Stomach smooth muscle (tissue), 2 donors: Measurements from ENCODE around the gene ACYP2.

Source experiments
- H3K27ac ChIP-seq: one replicate; pipeline ENCODE4 v1.7.0; 2013; ENCODE audit warnings: mild to moderate bottlenecking, low read length, inconsistent platforms
- H3K27me3 ChIP-seq, 2 donors: one replicate each; pipeline ENCODE4 v1.7.0; 2013; ENCODE audit warnings: low read length in 2 of 2; ENCODE audit not compliant: insufficient read depth in 2 of 2, control insufficient read depth in 1 of 2
- H3K36me3 ChIP-seq, 2 donors: one replicate each; pipeline ENCODE4 v1.7.0; 2013; ENCODE audit warnings: low read length in 2 of 2; ENCODE audit not compliant: control insufficient read depth in 2 of 2, insufficient read depth in 2 of 2
- H3K4me1 ChIP-seq: one replicate; pipeline ENCODE4 v1.7.0; 2013; ENCODE audit warnings: low read length; ENCODE audit not compliant: control insufficient read depth, insufficient read depth
- H3K4me3 ChIP-seq, 2 donors: one replicate each; pipeline ENCODE4 v1.7.0; 2013; ENCODE audit warnings: low read length in 2 of 2
- H3K9ac ChIP-seq, 2 donors: one replicate each; pipeline ENCODE4 v1.7.0; 2013; ENCODE audit warnings: low read length in 2 of 2, mild to moderate bottlenecking in 1 of 2
- H3K9me3 ChIP-seq, 2 donors: one replicate each; pipeline ENCODE4 v1.7.0; 2013; ENCODE audit warnings: low read length in 2 of 2; ENCODE audit not compliant: control insufficient read depth in 2 of 2
- donor health status: healthy.
- donor health status: Pancreatic carcinoma.

ACYP2 gene

GRCh38 chr2:54295911-54296310 is 180.5 kb downstream of the ACYP2 start:
- no peaks in the 10 kb centered on the region for H3K36me3 ChIP-seq
- no peak overlapping the region for H3K9ac ChIP-seq
- no peak overlapping the region for H3K4me3 ChIP-seq
- no peaks in the 10 kb centered on the region for H3K9me3 ChIP-seq
- no peaks in the 10 kb centered on the region for H3K27me3 ChIP-seq
- no peaks in the 10 kb centered on the region for H3K4me1 ChIP-seq
- no peak overlapping the region for H3K27ac ChIP-seq

GRCh38 chr2:54298514-54298913 is 183.1 kb downstream of the ACYP2 start:
- Histone ChIP-seq H3K36me3 (no peaks in the 10 kb centered on the region), H3K9ac (no peak overlapping the region), H3K27ac (no peak overlapping the region), H3K4me3 (no peak overlapping the region), H3K27me3 (no peaks in the 10 kb centered on the region), H3K9me3 (no peaks in the 10 kb centered on the region), H3K4me1 (no peaks in the 10 kb centered on the region)

GRCh38 chr2:54303631-54304030 is 188.2 kb downstream of the ACYP2 start:
- H3K4me1 ChIP-seq = no peaks in the 10 kb centered on the region
- H3K9me3 ChIP-seq = no peaks in the 10 kb centered on the region
- H3K4me3 ChIP-seq = no peak overlapping the region
- no peaks in the 10 kb centered on the region for H3K27me3 ChIP-seq
- no peak overlapping the region for H3K9ac ChIP-seq
- no peak overlapping the region for H3K27ac ChIP-seq
- no peaks in the 10 kb centered on the region for H3K36me3 ChIP-seq

GRCh38 chr2:54306556-54306955 is 191.1 kb downstream of the ACYP2 start:
- Histone ChIP-seq H3K9ac (no peak overlapping the region), H3K27ac (no peak overlapping the region), H3K4me3 (no peak overlapping the region), H3K4me1 (no peaks in the 10 kb centered on the region), H3K27me3 (no peaks in the 10 kb centered on the region), H3K36me3 (no peaks in the 10 kb centered on the region), H3K9me3 (no peaks in the 10 kb centered on the region)

- Histone ChIP-seq H3K9me3 (no peaks in the 10 kb centered on the region), H3K9ac (no peak overlapping the region), H3K27ac (no peak overlapping the region), H3K36me3 (no peaks in the 10 kb centered on the region), H3K4me1 (no peaks in the 10 kb centered on the region), H3K4me3 (no peak overlapping the region), H3K27me3 (no peaks in the 10 kb centered on the region)
Measured at GRCh38 chr2:54308186-54308585, 192.8 kb downstream of the ACYP2 start.

- no peak overlapping the region for H3K27ac ChIP-seq
- H3K27me3 ChIP-seq = no peaks in the 10 kb centered on the region
- H3K9ac ChIP-seq = no peak overlapping the region
- no peaks in the 10 kb centered on the region for H3K4me1 ChIP-seq
- H3K4me3 ChIP-seq = no peak overlapping the region
- no peaks in the 10 kb centered on the region for H3K9me3 ChIP-seq
- no peaks in the 10 kb centered on the region for H3K36me3 ChIP-seq
Measured at GRCh38 chr2:54308782-54309181, 193.4 kb downstream of the ACYP2 start.

GRCh38 chr2:54310311-54310710 is 194.9 kb downstream of the ACYP2 start:
- Histone ChIP-seq H3K9me3 (no peaks in the 10 kb centered on the region), H3K27ac (no peak overlapping the region), H3K4me1 (no peaks in the 10 kb centered on the region), H3K36me3 (no peaks in the 10 kb centered on the region), H3K4me3 (no peak overlapping the region), H3K27me3 (no peaks in the 10 kb centered on the region), H3K9ac (no peak overlapping the region)

- Histone ChIP-seq H3K36me3 (no peaks in the 10 kb centered on the region), H3K4me1 (no peaks in the 10 kb centered on the region), H3K27ac (no peak overlapping the region), H3K27me3 (no peaks in the 10 kb centered on the region), H3K9ac (no peak overlapping the region), H3K4me3 (no peak overlapping the region), H3K9me3 (no peaks in the 10 kb centered on the region)
Measured at GRCh38 chr2:54310961-54311360, 195.5 kb downstream of the ACYP2 start.

GRCh38 chr2:54313147-54313546 is 197.7 kb downstream of the ACYP2 start:
- Histone ChIP-seq H3K9ac (no peak overlapping the region), H3K4me3 (no peak overlapping the region), H3K4me1 (no peaks in the 10 kb centered on the region), H3K27ac (no peak overlapping the region), H3K27me3 (no peaks in the 10 kb centered on the region), H3K9me3 (no peaks in the 10 kb centered on the region), H3K36me3 (no peaks in the 10 kb centered on the region)

GRCh38 chr2:54317973-54318372 is 202.6 kb downstream of the ACYP2 start:
- Histone ChIP-seq H3K4me1 (no peaks in the 10 kb centered on the region), H3K4me3 (no peak overlapping the region), H3K9me3 (no peaks in the 10 kb centered on the region), H3K27ac (no peak overlapping the region), H3K9ac (no peak overlapping the region), H3K27me3 (no peaks in the 10 kb centered on the region), H3K36me3 (no peaks in the 10 kb centered on the region)

GRCh38 chr2:54318821-54319220 is 203.4 kb downstream of the ACYP2 start:
- H3K36me3 ChIP-seq = no peaks in the 10 kb centered on the region
- no peak overlapping the region for H3K27ac ChIP-seq
- H3K4me3 ChIP-seq = no peak overlapping the region
- no peaks in the 10 kb centered on the region for H3K9me3 ChIP-seq
- no peaks in the 10 kb centered on the region for H3K4me1 ChIP-seq
- H3K9ac ChIP-seq = no peak overlapping the region
- H3K27me3 ChIP-seq = no peaks in the 10 kb centered on the region

GRCh38 chr2:54321047-54321446 is 205.6 kb downstream of the ACYP2 start:
- no peaks in the 10 kb centered on the region for H3K4me1 ChIP-seq
- no peaks in the 10 kb centered on the region for H3K36me3 ChIP-seq
- H3K27ac ChIP-seq = no peak overlapping the region
- no peaks in the 10 kb centered on the region for H3K27me3 ChIP-seq
- H3K9me3 ChIP-seq = peaks cover 0 to 3% of the 10 kb centered on the region in 2 donors
- no peak overlapping the region for H3K9ac ChIP-seq
- H3K4me3 ChIP-seq = no peak overlapping the region
